HepG2 (cell line): ENCODE measurements around the gene TLE5. TPM values are rescaled to one million over a fixed set of nuclear protein-coding genes. Genes with fewer than 3 reads are reported as not detected.

Source experiments
- ATAC-seq: fragments of 200-7000 bp; cut with Tn5 transposase; 3 replicates; pipeline ENCODE4 v1.9.1; 2020; ENCODE audit warnings: mild to moderate bottlenecking, moderate library complexity
- BruUV-seq: library from RNA; stranded (reverse); fragments of 400-500 nt; replicated peaks from 2 replicates; lab custom pipeline; 2021; lab: Mats Ljungman, UMichigan
- CTCF ChIA-PET: fragments of 300-600 bp; formaldehyde crosslinking; extraction: SDS; loops from one replicate; lab custom pipeline; 2021; ENCODE audit warnings: low total read pairs, inconsistent platforms, low intra/inter-chr PET ratio; lab: Yijun Ruan, JAX
- POLR2A ChIA-PET: fragments of 350-600 bp; sonication (Branson Sonifier 250); formaldehyde crosslinking; loops from one replicate; lab custom pipeline; 2020; ENCODE audit warnings: antibody characterized with exemption, inconsistent platforms; lab: Yijun Ruan, JAX
- DNase-seq: peaks from one replicate; pipeline ENCODE4 v3.0.0-alpha.2; 2015; ENCODE audit warnings: low spot score
- FAIRE-seq: peaks from 3 replicates; lab custom pipeline; 2011; peaks lifted over from hg19 to GRCh38; lab: Jason Lieb, UNC
- H2AFZ ChIP-seq: one replicate; pipeline ENCODE4 v1.6.1; 2011; ENCODE audit warnings: low read length, inconsistent platforms
- H3K27ac ChIP-seq: fragments of 300-600 bp; 3 replicates; pipeline ENCODE4 v1.8.0; 2011; ENCODE audit warnings: mixed run types, mild to moderate bottlenecking, mixed read lengths, low read length, inconsistent platforms; ENCODE audit not compliant: insufficient read depth; ENCODE audit errors: extremely low read length
- H3K27me3 ChIP-seq, 2 experiments: fragments of 200-600 bp in 1 of 2; 2 replicates in 1 of 2; 3 replicates in 1 of 2; pipeline versions ENCODE4 v1.6.0 to v1.8.0; 2011; ENCODE audit warnings: low read length in 2 of 2, mild to moderate bottlenecking in 2 of 2, moderate library complexity in 2 of 2, inconsistent platforms in 1 of 2; ENCODE audit not compliant: insufficient read depth in 2 of 2, control insufficient read depth in 1 of 2
- H3K36me3 ChIP-seq, 2 experiments: fragments of 200-600 bp in 1 of 2; replicated peaks in 1 of 2; 2 replicates in 1 of 2; 3 replicates in 1 of 2; pipeline versions ENCODE4 v1.5.1 to v1.8.0; 2011; ENCODE audit warnings: low read length in 2 of 2, inconsistent platforms in 1 of 2; ENCODE audit not compliant: insufficient read depth in 2 of 2, control insufficient read depth in 1 of 2
- H3K4me1 ChIP-seq: 2 replicates; pipeline ENCODE4 v1.5.1; 2012; ENCODE audit warnings: low read length, inconsistent platforms; ENCODE audit not compliant: insufficient read depth
- H3K4me2 ChIP-seq: 2 replicates; pipeline ENCODE4 v1.6.0; 2011; ENCODE audit warnings: low read depth, low read length, inconsistent platforms
- H3K4me3 ChIP-seq, 3 experiments: fragments of 200-600 bp in 1 of 3; sonication (generic), shearing (Covaris generic) in 1 of 3; replicated peaks in 1 of 3; 2 replicates each; pipeline ENCODE4 v1.5.1; 2011 to 2016; ENCODE audit warnings: low read length in 3 of 3, inconsistent platforms in 2 of 3, low read depth in 2 of 3, mild to moderate bottlenecking in 2 of 3, control low read depth in 1 of 3, mixed read lengths in 1 of 3; ENCODE audit not compliant: insufficient read depth in 1 of 3
- H3K79me2 ChIP-seq: one replicate; pipeline ENCODE4 v1.6.1; 2011; ENCODE audit warnings: low read length, inconsistent platforms; ENCODE audit not compliant: insufficient read depth
- H3K9ac ChIP-seq: 2 replicates; pipeline ENCODE4 v1.6.0; 2011; ENCODE audit warnings: mild to moderate bottlenecking, low read depth, low read length, inconsistent platforms; ENCODE audit not compliant: insufficient read depth
- H3K9me3 ChIP-seq: 2 replicates; pipeline ENCODE4 v1.5.1; 2012; ENCODE audit warnings: mild to moderate bottlenecking, low read length
- H4K20me1 ChIP-seq: 2 replicates; pipeline ENCODE4 v1.6.0; 2011; ENCODE audit warnings: inconsistent platforms, mild to moderate bottlenecking, low read length, moderate library complexity; ENCODE audit not compliant: insufficient read depth
- NFE2L2 ChIP-seq: fragments of 150-350 bp; IDR thresholded peaks from 2 replicates; pipeline ENCODE4 v1.6.1; 2014; ENCODE audit warnings: low read length
- PBX2 ChIP-seq: IDR thresholded peaks from 2 replicates; pipeline ENCODE4 v1.6.1; 2016; ENCODE audit warnings: control low read depth
- PRDM4 ChIP-seq: sonication (generic); formaldehyde crosslinking; IDR thresholded peaks from 2 replicates; pipeline ENCODE4 v1.9.0; 2021; ENCODE audit warnings: missing genetic modification reagents, borderline replicate concordance
- RFX1 ChIP-seq: fragments of 450-650 bp; IDR thresholded peaks from 2 replicates; pipeline ENCODE4 v1.6.1; 2017
- WGBS: methylation state at CpG from one replicate; pipeline ENCODE4 v1.1.6; 2017; ENCODE audit warnings: low lambda C conversion rate; 5-methylcytosine and 5-hydroxymethylcytosine counted together
- in situ Hi-C: cut with HindIII; loops from 2 replicates; pipeline ENCODE4 v1.10.0; 2017; ENCODE audit warnings: low pct_unique_long_range_greater_than_20kb; ENCODE audit not compliant: extremely low pct_ligation_motif_present
- intact Hi-C: fragments of 100-400 bp; cut with micrococcal nuclease; formaldehyde crosslinking; loops from one replicate; pipeline ENCODE4 v1.10.0; 2022; ENCODE audit not compliant: unreplicated experiment
- polyA plus RNA-seq, 8 experiments: library from polyadenylated mRNA; depleted of rRNA in 3 of 8; stranded (reverse) in 7 of 8; unstranded in 1 of 8; fragments of >200 nt; fragmentation: Illumina TruSeq in 4 of 8; extraction: Trizol in 4 of 8; gene quantifications; 2 replicates each; pipeline versions ENCODE4 v1.2.1 to v1.2.3, GENCODE V29; 2011 to 2016; ENCODE audit warnings: low read depth in 4 of 8, missing spikeins in 1 of 8, mixed read lengths in 1 of 8; ENCODE audit not compliant: insufficient read depth in 1 of 8
- total RNA-seq, 5 experiments: library from RNA; depleted of rRNA; stranded (reverse); fragments of >200 nt; fragmentation: Illumina TruSeq; extraction: Trizol; gene quantifications; 2 replicates each; pipeline ENCODE4 v1.2.3, GENCODE V29; 2016; ENCODE audit warnings: low read depth in 1 of 5

Gene TLE5
- total and polyA plus RNA-seq, 2 of the 13 experiments (the other 11 are each of a cell fraction or from before 2014, with no cell fraction given), result 62.8 to 189 TPM

GRCh38 chr19:3012621-3013262 lies 49.6 kb downstream of the TLE5 start:
- peaks cover 17% of the 10 kb centered on the region for H3K4me1 ChIP-seq
- in situ Hi-C loops, result no loop called here
- no peak overlapping the region for H3K4me2 ChIP-seq
- no peaks in the 10 kb centered on the region for H3K79me2 ChIP-seq
- no peak overlapping the region for H3K27ac ChIP-seq
- BruUV-seq, result no TSS peak
- CTCF ChIA-PET, result no interaction called here
- H2AFZ ChIP-seq, result no peak overlapping the region
- no peaks in the 10 kb centered on the region for H3K9me3 ChIP-seq
- H3K4me3 ChIP-seq, result no peak overlapping the region
- ATAC-seq (no peak), DNase-seq (no peak), FAIRE-seq (no peak)
- no peaks in the 10 kb centered on the region for H4K20me1 ChIP-seq
- H3K9ac ChIP-seq, result no peak overlapping the region
- no peaks in the 10 kb centered on the region for H3K36me3 ChIP-seq
- H3K27me3 ChIP-seq, result peaks cover 2 to 13% of the 10 kb centered on the region in 2 experiments; a peak in 3 of 5 replicates
- WGBS, result 52% methylated on average over 9 of the region's 16 CpGs
- POLR2A ChIA-PET, result no interaction called here
- intact Hi-C loops, result no loop called here
- TF ChIP-seq PRDM4 (CRISPR knock-in tag), result peak; percentile 99
- no peak for TF ChIP-seq PBX2
- TF ChIP-seq RFX1, result peak; percentile 51; the same call in 1 of the 2 replicates
- TF ChIP-seq NFE2L2, result no peak
